Inflammatory macrophage (primary cell): ENCODE measurements around the gene RXFP2.

Experiments
- DNase-seq, 2 donors: peaks; one replicate each; pipeline ENCODE4 v3.0.0-alpha.2; 2020 to 2022

The RXFP2 gene

GRCh38 chr13:31767175-31767900 lies 28.0 kb downstream of the RXFP2 start:
- DNase-seq = no peak

- DNase-seq = no peak
Measured at GRCh38 chr13:31768351-31768750, 29.0 kb downstream of the RXFP2 start.

GRCh38 chr13:31769575-31769974 lies 30.2 kb downstream of the RXFP2 start:
- no peak for DNase-seq

- DNase-seq = no peak
Measured at GRCh38 chr13:31772231-31772630, 32.9 kb downstream of the RXFP2 start.

- DNase-seq = no peak
Measured at GRCh38 chr13:31773538-31773937, 34.2 kb downstream of the RXFP2 start.

DNA sequence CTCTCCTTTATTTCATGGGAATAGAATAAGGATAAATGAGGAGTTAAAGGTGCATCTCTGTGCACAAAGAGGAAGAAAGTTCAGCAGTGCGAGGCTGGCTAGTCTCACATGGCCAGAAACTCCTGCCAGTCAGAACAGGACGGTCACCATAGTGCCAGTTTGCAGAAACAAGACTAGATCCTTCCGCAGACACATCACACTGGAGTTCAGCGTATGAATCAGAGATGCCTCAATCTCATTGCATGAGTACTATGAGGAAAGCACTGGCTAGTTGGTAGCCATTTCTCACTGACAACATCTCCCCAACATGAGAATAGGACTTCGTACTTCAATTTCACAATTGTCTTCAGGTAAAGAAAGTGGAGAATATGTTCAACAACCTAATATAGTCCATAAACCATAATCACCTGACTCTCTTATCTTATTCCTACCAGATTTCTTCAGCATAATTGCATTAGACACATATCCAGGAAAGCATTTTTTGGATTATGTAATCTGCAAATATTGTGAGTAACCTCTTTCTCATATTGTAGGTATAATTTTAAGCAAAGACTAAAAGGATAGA lies 34.9 kb downstream of the RXFP2 start:
- DNase-seq = no peak

GRCh38 chr13:31775148-31775547 lies 35.8 kb downstream of the RXFP2 start:
- DNase-seq = no peak

- peak in 1 of 2 donors; percentile 44 for DNase-seq
Measured at GRCh38 chr13:31775686-31776085, 36.4 kb downstream of the RXFP2 start.

GRCh38 chr13:31781064-31781463 lies 41.7 kb downstream of the RXFP2 start:
- DNase-seq = no peak

DNA sequence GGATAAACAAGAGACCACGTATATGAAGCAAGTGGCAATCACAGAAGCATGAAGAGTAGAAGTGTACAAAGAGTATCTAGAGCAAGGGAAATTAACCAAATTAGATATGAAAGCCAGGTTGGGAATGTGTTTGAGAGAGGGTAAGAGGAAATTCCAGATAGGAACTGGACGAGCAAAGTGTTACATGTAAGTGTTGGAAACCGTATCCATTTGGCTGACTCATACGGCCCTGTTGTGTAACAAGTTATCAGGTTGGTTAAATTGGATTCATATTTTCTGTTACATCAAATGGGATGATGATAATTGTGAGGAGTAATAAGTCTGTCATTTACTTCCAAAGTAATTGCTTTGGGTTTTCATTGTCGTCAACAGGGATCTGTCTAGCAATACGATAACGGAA lies 46.7 kb downstream of the RXFP2 start:
- DNase-seq = no peak

DNA sequence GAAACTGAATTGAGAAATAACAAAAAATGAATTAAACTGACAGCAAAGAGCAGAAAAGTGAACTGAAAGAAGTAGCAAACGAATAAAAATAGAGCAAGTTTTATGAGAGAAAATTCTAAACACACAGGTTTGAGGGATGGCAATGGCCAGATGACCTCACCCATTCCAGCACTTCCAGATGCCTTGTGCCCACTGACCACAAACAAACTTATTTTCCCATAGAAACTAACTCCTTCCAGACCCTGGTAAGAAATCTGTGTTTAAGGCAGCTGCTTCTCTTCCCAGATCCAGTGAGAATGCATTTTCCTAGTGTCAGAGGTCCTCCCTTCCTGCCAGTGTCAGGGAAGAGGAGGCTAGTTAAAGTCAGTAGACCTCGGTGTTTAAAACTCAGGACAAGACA lies 51.7 kb downstream of the RXFP2 start:
- no peak for DNase-seq

GRCh38 chr13:31793246-31793645 lies 53.9 kb downstream of the RXFP2 start:
- DNase-seq = no peak

DNA sequence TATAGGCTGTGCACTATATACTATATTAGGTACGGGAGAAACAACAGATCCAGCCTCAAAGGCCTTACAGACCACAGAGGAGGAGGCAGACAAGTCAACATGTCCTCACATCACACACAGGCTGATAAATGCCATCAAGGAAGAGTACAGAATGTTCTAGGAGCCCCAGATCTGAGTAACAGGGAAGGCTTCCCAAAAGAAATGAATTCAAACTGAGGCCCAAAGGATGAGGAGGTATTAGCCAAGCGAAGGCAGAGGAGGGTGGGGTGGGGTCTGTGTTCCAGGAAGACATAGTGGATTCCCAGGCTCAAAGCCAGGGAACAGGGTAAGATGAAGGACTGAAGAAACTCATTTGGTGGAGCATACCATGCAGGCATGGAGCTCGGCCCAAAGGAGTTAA lies 55.1 kb downstream of the RXFP2 start:
- no peak for DNase-seq

GRCh38 chr13:31797154-31797775 lies 57.9 kb downstream of the RXFP2 start:
- DNase-seq = no peak

- peak; percentile 60 to 68 for DNase-seq
Measured at GRCh38 chr13:31798189-31798588, 58.9 kb downstream of the RXFP2 start.

DNA sequence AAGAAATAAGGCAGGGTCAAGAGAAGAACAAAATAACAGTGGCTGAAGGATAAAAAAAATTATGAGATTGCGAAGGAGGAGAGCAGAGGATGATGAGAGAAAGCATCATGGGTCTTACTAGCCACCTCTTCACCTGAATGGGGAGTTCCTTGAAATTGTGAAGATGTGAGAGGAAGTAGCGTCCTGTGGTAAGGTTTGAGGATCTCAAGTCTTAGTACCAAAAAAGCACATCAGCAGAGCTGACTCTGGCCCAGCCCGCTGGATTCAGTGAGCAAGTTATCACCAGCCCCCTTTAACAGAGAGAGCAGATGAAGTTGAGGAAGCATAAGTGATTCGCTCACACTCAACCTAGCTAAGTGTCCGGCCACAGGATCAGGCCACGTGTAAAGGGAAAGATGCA lies 61.8 kb downstream of the RXFP2 start:
- no peak for DNase-seq

DNA sequence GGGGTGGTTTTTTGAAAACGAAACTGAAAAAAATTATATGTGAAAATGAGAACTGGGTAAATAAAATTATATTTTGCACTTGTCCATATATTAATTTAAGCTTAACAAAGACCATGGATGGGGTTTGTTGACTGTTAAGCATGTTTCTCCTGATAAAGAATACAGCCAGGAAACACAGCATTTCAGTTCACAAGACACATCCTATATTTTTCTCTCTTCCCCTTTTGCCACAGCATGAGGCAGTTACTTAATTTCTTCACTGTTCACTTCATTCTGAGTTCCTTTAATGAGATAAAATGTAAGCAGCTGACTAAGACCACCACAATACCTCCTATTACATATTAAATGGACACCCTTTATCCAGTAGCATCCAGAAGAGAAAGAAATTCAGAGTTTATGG lies 64.0 kb downstream of the RXFP2 start:
- peak; percentile 34 to 69 for DNase-seq

DNA sequence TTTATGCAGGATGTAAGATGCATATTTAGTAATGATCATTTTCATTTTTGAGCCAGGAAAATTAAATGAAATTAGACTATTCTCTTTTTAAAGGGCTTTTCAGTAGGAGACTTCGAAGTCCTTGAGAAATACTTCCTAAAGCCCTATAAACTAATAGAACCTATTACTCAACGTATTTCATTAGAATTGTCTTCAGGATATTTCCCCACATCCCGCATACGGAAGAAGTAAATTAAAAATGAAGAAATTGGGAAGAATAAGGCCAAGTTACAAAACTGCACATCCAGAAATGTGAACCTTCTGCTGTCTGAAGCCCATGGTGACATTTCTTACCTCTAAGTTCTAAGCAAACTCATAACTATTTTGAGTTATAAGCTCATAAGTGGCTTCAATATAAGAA lies 66.5 kb downstream of the RXFP2 start:
- peak; percentile 23 to 87 for DNase-seq

DNA sequence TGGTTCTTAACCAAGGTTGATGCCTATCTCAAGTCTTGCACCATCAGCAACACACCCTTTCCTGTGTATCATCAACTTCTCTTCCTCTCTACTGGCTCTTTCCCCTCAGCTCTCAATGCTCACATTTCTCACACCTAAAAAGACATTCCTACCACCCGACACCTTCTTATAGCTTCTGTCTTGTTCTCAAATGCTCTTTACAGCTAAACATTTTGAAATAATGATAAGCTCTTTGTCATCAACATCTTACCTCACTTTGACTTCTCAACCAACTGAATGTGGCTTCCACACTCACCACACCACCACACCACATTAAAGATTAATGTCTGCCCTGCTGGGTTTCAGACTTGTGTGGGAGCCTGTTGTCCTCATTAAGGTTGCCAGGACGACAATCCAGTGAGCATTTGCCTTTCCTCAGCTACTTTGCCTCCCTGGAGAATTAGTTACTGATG lies 67.8 kb downstream of the RXFP2 start:
- peak; percentile 34 to 66 for DNase-seq

- peak; percentile 35 to 64 for DNase-seq
Measured at GRCh38 chr13:31814536-31814935, 75.2 kb downstream of the RXFP2 start.

DNA sequence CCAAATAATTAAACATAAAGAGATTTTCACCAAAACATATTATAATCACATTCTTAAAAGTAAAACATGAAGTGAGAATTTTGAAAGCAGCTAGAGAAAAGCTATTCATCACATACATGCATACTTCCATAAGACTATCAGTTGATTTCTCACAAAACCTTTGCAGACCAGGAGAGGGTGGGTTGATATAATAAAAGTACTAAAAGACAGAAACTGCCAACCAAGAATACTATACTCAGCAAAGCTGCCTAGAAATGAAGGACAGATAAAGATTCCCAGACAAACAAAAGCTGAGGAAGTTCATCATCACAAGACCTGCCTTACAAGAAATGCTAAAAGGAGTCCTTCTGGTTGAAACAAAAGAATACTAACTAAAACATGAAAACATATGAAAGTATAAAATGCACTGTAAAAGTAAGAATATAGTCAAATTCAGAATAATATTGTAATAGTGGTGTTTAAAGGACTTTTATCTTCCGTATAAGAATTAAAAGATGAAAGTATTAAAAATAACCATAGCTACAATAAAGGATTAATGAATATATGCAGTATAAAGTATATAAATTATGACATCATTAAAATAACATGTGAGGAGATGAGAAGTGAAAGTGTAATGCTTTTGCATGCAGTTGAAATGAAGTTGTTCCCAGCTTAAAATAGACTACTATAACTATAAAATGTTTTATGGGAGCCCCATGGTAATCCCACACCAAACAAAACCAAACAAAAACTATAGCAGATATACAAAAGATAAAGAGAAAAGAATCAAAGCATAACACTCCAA lies 76.2 kb downstream of the RXFP2 start:
- DNase-seq = no peak

DNA sequence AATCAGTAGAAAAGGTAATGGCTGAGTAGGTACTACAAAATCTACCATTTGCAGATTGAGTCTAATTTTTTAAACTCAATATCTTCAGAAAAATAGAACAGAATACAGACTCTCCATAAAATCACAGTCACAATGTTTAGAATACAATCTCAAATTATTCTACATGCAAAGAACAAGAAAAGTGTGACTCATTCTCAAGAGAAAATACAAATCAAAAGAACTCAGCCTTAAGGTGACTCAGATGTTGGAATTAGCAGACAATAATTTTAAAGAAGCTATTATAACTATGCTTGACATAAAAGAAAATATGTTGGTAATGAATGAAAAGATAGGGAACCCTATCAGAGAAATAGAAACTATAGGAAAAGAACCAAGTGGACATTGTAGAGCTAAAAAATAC lies 78.9 kb downstream of the RXFP2 start:
- DNase-seq = no peak
